T-helper 2 cell treated with Interferon-gamma antibody and Interleukin-4, amounts not matched to agents 5 μg/mL and 100 μg/mL, for 36 hours (primary cell): ENCODE measurements around the gene IL17REL.

Experiments
- DNase-seq: peaks from one replicate; pipeline ENCODE4 v3.0.0; 2021; ENCODE audit warnings: low spot score
- H3K27ac Mint-ChIP-seq: one replicate; pipeline ENCODE4 v1.8.0; 2021; ENCODE audit warnings: mild to moderate bottlenecking, mixed read lengths
- H3K27me3 Mint-ChIP-seq: one replicate; pipeline ENCODE4 v1.8.0; 2021; ENCODE audit warnings: low read depth, mixed read lengths
- H3K36me3 Mint-ChIP-seq: one replicate; pipeline ENCODE4 v1.8.0; 2021; ENCODE audit warnings: low read depth, mixed read lengths
- H3K4me1 Mint-ChIP-seq: one replicate; pipeline ENCODE4 v1.8.0; 2021; ENCODE audit warnings: low read depth, mixed read lengths
- H3K4me3 Mint-ChIP-seq: one replicate; pipeline ENCODE4 v1.8.0; 2022; ENCODE audit warnings: mild to moderate bottlenecking, moderate library complexity, mixed read lengths
- H3K9me3 Mint-ChIP-seq: one replicate; pipeline ENCODE4 v1.8.0; 2021; ENCODE audit warnings: mixed read lengths

The IL17REL gene

GRCh38 chr22:49954991-49955580 lies 57.5 kb downstream of the IL17REL start:
- Mint-ChIP-seq H3K27me3 (no peaks in the 10 kb centered on the region), H3K27ac (no peak overlapping the region), H3K9me3 (no peaks in the 10 kb centered on the region), H3K4me3 (no peak overlapping the region), H3K4me1 (peaks cover 6% of the 10 kb centered on the region), H3K36me3 (no peaks in the 10 kb centered on the region)
- no peak for DNase-seq

- Mint-ChIP-seq H3K27ac (no peak overlapping the region), H3K9me3 (no peaks in the 10 kb centered on the region), H3K27me3 (no peaks in the 10 kb centered on the region), H3K4me3 (no peak overlapping the region), H3K36me3 (no peaks in the 10 kb centered on the region), H3K4me1 (peaks cover 4% of the 10 kb centered on the region)
- no peak for DNase-seq
Observed at GRCh38 chr22:49954354-49954753, 58.2 kb downstream of the IL17REL start.

GRCh38 chr22:49953680-49954344 lies 58.8 kb downstream of the IL17REL start:
- no peaks in the 10 kb centered on the region for H3K4me1 Mint-ChIP-seq
- H3K36me3 Mint-ChIP-seq, result no peaks in the 10 kb centered on the region
- H3K27ac Mint-ChIP-seq, result no peak overlapping the region
- H3K4me3 Mint-ChIP-seq, result no peak overlapping the region
- no peaks in the 10 kb centered on the region for H3K9me3 Mint-ChIP-seq
- H3K27me3 Mint-ChIP-seq, result no peaks in the 10 kb centered on the region
- no peak for DNase-seq

GRCh38 chr22:49953027-49953679 lies 59.4 kb downstream of the IL17REL start:
- Mint-ChIP-seq H3K27ac (no peak overlapping the region), H3K4me1 (no peaks in the 10 kb centered on the region), H3K36me3 (no peaks in the 10 kb centered on the region), H3K27me3 (no peaks in the 10 kb centered on the region), H3K4me3 (no peak overlapping the region), H3K9me3 (no peaks in the 10 kb centered on the region)
- DNase-seq, result no peak

- Mint-ChIP-seq H3K36me3 (no peaks in the 10 kb centered on the region), H3K4me1 (no peaks in the 10 kb centered on the region), H3K27ac (no peak overlapping the region), H3K27me3 (no peaks in the 10 kb centered on the region), H3K9me3 (no peaks in the 10 kb centered on the region), H3K4me3 (no peak overlapping the region)
- DNase-seq, result no peak
Observed at GRCh38 chr22:49951986-49952896, 60.3 kb downstream of the IL17REL start.

GRCh38 chr22:49951678-49951985 lies 60.9 kb downstream of the IL17REL start:
- Mint-ChIP-seq H3K9me3 (no peaks in the 10 kb centered on the region), H3K4me3 (no peak overlapping the region), H3K27me3 (no peaks in the 10 kb centered on the region), H3K27ac (no peak overlapping the region), H3K36me3 (no peaks in the 10 kb centered on the region), H3K4me1 (no peaks in the 10 kb centered on the region)
- DNase-seq, result no peak

- no peak for DNase-seq
- H3K27ac Mint-ChIP-seq, result no peak overlapping the region
- H3K27me3 Mint-ChIP-seq, result no peaks in the 10 kb centered on the region
- H3K4me1 Mint-ChIP-seq, result no peaks in the 10 kb centered on the region
- H3K4me3 Mint-ChIP-seq, result no peak overlapping the region
- H3K9me3 Mint-ChIP-seq, result no peaks in the 10 kb centered on the region
- no peaks in the 10 kb centered on the region for H3K36me3 Mint-ChIP-seq
Observed at GRCh38 chr22:49951000-49951677, 61.4 kb downstream of the IL17REL start.

GRCh38 chr22:49950396-49950994 lies 62.1 kb downstream of the IL17REL start:
- no peaks in the 10 kb centered on the region for H3K27me3 Mint-ChIP-seq

GRCh38 chr22:49949914-49950292 lies 62.7 kb downstream of the IL17REL start:
- H3K36me3 Mint-ChIP-seq, result no peaks in the 10 kb centered on the region
- H3K9me3 Mint-ChIP-seq, result peaks cover 4% of the 10 kb centered on the region
- DNase-seq, result no peak
- H3K4me1 Mint-ChIP-seq, result peaks cover 4% of the 10 kb centered on the region
- no peak overlapping the region for H3K4me3 Mint-ChIP-seq
- H3K27ac Mint-ChIP-seq, result no peak overlapping the region
- H3K27me3 Mint-ChIP-seq, result no peaks in the 10 kb centered on the region

More at GRCh38 chr22:49950396-49950994, 62.1 kb downstream of the IL17REL start:
- H3K9me3 Mint-ChIP-seq, result peaks cover 2% of the 10 kb centered on the region
- no peak overlapping the region for H3K4me3 Mint-ChIP-seq
- no peak overlapping the region for H3K27ac Mint-ChIP-seq
- H3K4me1 Mint-ChIP-seq, result peaks cover 3% of the 10 kb centered on the region
- no peaks in the 10 kb centered on the region for H3K36me3 Mint-ChIP-seq
- DNase-seq, result no peak

GRCh38 chr22:49948958-49949913 lies 63.3 kb downstream of the IL17REL start:
- no peaks in the 10 kb centered on the region for H3K36me3 Mint-ChIP-seq
- H3K4me3 Mint-ChIP-seq, result no peak overlapping the region
- H3K27me3 Mint-ChIP-seq, result no peaks in the 10 kb centered on the region
- DNase-seq, result no peak
- peaks cover 4% of the 10 kb centered on the region for H3K4me1 Mint-ChIP-seq
- H3K9me3 Mint-ChIP-seq, result peaks cover 4% of the 10 kb centered on the region
- H3K27ac Mint-ChIP-seq, result no peak overlapping the region

GRCh38 chr22:49948116-49948957 lies 64.2 kb downstream of the IL17REL start:
- Mint-ChIP-seq H3K27me3 (no peaks in the 10 kb centered on the region), H3K36me3 (no peaks in the 10 kb centered on the region), H3K4me3 (no peak overlapping the region), H3K9me3 (peaks cover 4% of the 10 kb centered on the region), H3K27ac (no peak overlapping the region), H3K4me1 (peaks cover 4% of the 10 kb centered on the region)
- no peak for DNase-seq

GRCh38 chr22:49947296-49947622 lies 65.3 kb downstream of the IL17REL start:
- Mint-ChIP-seq H3K27me3 (no peaks in the 10 kb centered on the region), H3K4me3 (no peak overlapping the region), H3K36me3 (no peaks in the 10 kb centered on the region), H3K4me1 (peaks cover 4% of the 10 kb centered on the region), H3K27ac (no peak overlapping the region), H3K9me3 (peaks cover 4% of the 10 kb centered on the region)
- no peak for DNase-seq
